GM18873 (cell line): Measurements from ENCODE around the gene NDUFS2.
A peak's percentile ranks its signal among the peaks of the same experiment; 100 is the strongest.
"Not testable (repeated sequence)": the region's sequence is repeated elsewhere in the genome, so short reads cannot be mapped to it uniquely, and the experiment has no call there.

Experiments used
- ATAC-seq: cut with Tn5 transposase; IDR thresholded peaks from one replicate; pipeline ENCODE4 v1.9.1; 2021; ENCODE audit warnings: mild to moderate bottlenecking, moderate library complexity, moderate number of reproducible peaks; ENCODE audit not compliant: unreplicated experiment, low FRiP score

Gene NDUFS2

DNA sequence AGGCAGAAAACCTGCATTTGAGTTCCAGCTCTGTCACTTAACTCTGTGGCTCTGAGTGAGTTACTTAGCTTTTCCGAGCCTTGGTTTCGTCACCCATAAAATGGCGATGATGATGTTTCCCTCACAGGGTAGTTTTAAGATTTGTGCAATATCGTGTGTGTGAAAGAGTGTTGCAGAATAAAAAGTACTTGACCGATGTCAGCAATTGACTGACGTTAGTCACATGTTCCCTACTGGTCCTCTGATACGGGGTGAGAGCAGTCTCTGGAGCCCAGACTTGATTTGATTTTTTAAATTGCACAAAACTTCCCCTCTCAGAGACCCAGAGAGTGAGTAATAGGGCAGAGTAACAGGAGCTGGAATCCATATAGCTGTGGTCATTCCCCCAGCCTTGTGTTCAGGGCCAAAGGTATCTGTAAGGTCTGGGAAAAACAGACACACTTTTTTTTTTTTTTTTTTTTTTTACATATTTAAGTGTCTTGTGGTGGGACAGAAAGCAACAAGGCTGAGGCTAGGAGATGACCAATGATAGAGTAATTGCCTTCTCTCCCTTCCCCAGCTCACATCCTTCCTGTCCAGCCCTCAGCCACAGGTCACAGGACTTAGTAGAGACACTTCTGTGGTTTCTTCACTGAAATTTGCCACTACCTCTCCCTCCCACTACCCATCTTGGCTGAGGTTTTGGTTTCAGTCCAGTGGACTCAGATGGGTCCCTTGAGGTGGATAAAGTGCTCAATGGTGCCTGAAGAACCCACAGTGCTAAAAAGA, 15.0 kb downstream of the NDUFS2 start:
- ATAC-seq, result peak; percentile 69

DNA sequence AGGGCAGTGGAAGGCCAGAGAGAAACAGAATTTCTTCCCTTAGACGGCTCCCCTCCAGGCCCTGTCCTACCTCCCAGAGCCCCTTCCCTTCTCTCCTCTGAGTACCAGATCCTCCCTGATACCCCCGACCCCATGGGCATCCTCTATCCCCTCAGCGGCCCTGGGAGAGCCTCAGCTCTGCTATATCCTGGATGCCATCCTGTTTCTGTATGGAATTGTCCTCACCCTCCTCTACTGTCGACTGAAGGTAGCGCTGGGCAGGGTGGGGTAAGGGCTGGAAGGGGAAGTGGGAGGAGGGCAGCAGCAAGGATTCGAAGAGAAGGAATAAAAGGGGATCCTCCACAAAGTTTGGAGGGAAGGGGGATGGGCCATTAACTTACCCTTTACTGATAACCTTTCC, 15.7 kb downstream of the NDUFS2 start:
- no peak for ATAC-seq

DNA sequence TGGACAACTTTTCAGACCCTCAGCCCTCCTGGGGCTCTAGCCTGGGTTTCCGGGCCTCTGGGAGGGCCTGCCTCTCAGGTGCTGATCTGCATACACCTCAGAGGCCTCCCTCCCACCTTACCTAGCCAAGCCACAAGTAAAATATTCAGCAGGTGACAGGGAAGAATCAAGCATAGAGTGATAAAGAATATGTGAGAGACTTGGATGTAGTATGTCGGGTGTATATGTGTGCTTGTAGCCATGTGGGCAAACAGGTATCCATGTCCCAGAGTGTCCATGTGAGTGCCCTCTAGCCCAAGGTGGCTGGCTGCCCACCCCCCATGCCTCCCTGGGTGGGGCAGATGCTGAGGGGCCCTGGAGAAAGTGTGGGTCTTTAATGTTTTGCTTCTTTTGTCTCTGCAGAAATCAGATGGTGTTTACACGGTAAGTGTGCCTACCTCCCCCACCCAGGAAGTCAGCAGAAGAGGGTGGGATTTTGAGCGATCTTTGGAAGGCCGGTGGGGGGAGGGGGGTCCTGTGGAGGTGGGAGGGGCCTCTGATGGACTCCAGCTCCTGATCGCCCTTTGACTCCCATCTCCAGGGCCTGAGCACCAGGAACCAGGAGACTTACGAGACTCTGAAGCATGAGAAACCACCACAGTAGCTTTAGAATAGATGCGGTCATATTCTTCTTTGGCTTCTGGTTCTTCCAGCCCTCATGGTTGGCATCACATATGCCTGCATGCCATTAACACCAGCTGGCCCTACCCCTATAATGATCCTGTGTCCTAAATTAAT, 16.3 kb downstream of the NDUFS2 start:
- ATAC-seq, result no peak

DNA sequence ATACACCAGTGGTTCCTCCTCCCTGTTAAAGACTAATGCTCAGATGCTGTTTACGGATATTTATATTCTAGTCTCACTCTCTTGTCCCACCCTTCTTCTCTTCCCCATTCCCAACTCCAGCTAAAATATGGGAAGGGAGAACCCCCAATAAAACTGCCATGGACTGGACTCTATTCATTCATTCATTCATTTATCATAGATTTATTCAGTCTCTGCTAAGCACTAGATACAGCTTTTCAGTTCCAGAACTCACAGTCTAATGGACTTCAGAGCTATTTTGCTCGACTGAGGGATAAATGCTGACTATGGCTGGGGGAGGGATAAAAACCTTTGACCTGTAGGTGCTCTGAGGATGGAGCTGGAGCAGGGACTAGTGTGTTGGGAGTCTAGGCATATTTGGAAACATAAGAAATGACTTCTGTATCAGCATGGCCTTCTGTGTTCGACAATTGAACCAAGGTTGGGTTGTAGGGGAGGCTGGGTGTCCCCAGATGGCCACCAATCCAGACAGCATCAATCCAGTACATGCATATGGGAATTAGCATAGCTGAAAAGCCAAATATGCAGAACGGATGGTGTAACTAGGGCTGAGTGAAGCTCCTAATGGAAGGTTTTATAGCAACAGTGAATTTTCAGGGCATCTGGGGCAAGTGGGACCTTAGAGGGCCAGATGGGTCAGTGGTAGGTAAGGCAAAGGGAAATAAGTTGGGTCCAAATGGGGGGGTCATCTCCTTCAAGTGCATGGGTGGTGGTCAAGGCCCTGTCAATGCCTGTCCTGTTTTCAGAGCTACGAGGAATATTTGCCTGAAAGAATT, 17.1 kb downstream of the NDUFS2 start:
- ATAC-seq, result no peak

GRCh38 chr1:161220002-161220401, 17.8 kb downstream of the NDUFS2 start:
- ATAC-seq, result no peak

GRCh38 chr1:161222175-161223019, 20.2 kb downstream of the NDUFS2 start:
- ATAC-seq, result no peak

DNA sequence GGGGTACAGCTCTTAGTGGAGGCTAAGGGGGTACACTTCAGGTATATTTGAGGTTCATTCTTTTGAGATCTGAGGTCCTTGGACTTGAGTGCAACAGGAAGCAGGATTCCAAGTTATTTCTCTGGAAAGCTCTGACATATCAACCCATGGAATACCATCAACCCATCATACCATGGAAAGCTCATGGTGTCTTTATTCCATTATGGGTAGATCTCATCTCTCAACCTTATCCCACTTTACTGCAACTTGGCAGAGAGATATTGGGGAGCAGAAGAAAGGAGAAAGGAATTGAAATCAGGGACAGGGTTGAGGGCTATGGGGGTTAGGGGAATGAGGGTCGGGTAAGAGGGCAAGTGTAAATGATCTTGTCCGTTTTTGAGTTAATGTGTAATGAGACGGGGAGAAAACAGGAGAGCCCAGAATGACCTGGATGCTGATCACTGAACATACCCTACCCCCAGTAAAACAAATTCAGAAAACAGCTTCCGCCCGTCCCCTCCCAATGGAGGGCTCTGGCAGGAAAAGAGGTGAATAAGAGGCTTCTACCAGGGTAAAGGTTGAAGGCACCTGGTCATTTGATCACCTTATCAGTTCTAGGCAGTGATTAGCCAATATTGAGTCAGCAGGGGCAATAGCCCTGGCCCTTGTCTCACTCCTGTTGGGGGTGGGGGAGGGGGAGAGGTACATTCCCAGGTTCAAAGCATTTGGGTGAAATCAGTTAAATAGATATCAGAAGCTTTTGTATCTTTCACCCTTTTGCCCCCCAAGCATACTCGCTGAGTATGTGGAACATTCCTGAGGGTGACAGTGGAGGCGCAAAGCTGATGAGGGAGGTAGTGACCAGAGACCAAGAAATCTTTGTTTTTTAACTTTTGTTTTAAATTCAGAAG, 21.9 kb downstream of the NDUFS2 start:
- no peak for ATAC-seq

DNA sequence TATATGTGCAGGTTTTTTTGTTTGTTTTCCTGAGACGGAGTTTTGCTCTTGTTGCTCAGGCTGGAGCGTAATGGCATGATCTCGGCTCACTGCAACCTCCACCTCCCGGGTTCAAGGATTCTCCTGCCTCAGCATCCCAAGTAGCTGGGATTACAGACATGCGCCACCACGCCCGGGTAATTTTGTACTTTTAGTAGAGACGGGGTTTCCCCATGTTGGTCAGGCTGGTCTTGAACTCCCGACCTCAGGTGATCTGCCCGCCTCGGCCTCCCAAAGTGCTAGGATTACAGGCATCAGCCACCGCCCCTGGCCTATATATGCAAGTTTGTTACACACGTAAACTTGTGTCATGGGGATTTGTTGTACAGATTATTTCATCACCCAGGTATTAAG, 22.5 kb downstream of the NDUFS2 start:
- ATAC-seq, result not testable (repeated sequence)

DNA sequence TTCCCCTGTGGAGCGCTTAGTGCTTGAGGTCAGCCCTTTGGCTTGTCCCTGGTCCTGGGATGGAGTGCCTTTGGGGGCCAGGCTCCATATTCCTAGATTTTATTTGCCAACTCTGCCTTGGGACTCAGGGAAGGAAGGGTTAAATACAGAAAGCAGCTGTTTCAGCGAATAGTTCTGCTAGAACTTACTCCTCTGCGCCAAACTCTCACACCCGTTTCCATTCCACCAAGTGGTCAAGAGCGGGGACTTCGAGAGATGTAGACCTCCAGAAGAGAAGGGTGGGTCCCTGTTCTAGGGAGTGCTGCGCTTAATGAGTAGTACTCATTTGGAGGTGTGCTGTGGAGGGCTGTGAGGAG, 23.0 kb downstream of the NDUFS2 start:
- no peak for ATAC-seq

- peak; percentile 92 for ATAC-seq
These were observed 23.6 kb downstream of the NDUFS2 start, which contains the start of gene TOMM40L for GRCh38 chr1:161225534-161226319. TOMM40L (plus strand) TSS chr1:161226060; CDS start chr1:161226490, 430 bp downstream.

DNA sequence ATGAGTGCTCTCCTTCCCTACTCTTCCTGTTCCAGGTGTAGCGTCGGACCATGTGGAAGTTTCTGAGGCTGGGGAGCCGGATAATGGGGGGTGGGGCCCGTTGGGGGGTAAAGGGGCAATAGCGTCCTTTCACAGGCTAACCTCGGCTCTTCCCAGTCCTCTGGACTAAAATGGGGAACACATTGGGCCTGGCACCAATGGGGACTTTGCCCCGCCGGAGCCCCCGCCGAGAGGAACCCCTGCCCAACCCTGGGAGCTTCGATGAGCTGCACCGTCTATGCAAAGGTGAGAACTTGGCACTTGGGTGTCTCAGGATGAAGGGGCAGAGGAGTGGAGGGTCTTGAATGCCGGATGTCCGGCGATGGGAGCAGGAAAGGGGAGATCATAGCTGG, 24.1 kb downstream of the NDUFS2 start:
- no peak for ATAC-seq

GRCh38 chr1:161226759-161227158, 24.6 kb downstream of the NDUFS2 start:
- no peak for ATAC-seq

GRCh38 chr1:161227196-161227871, 25.2 kb downstream of the NDUFS2 start:
- ATAC-seq, result peak; percentile 37

GRCh38 chr1:161228032-161228431, 25.9 kb downstream of the NDUFS2 start:
- no peak for ATAC-seq

- ATAC-seq, result no peak
These were observed 27.7 kb downstream of the NDUFS2 start for GRCh38 chr1:161229896-161230295.

DNA sequence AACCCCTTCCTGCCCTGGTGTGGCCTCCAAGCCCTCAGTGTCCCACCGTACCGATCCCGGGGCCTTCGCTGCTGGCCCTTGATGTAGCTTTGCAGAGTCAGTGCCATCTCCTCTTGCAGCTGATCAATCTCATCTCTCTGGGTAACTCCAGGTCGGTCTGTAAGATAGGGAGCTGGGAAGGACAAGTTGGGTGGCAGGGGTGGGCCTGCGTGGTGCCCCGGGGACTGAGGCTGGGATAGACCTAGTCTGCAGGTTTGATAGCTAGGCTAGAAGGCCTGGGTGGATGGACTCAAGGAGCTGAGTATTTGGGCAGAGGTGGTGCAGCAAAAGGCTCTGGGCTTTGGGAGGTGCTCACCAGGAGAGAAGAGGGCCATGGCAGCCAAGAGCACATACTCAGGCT, 28.6 kb downstream of the NDUFS2 start:
- no peak for ATAC-seq

- ATAC-seq, result no peak
These were observed 30.9 kb downstream of the NDUFS2 start for GRCh38 chr1:161233102-161233501.
